Measurements from ENCODE around the gene GIPC2.

GIPC2 gene

GRCh38 chr1:78069784-78070183 lies 24.0 kb downstream of the GIPC2 start:
- TF ChIP-seq REST (IDR thresholded peaks at IDR 0.05; ENCODE audit: low read depth), result no peak
- TF ChIP-seq TAF1 (IDR thresholded peaks at IDR 0.05; ENCODE audit: low read depth), result no peak
- no peak for TF ChIP-seq FOXM1 (IDR thresholded peaks at IDR 0.05; ENCODE audit: borderline replicate concordance, low read depth)
- no peak for TF ChIP-seq YY1 (IDR thresholded peaks at IDR 0.05; ENCODE audit: low read depth)
- no peak for TF ChIP-seq EGR1 (IDR thresholded peaks at IDR 0.05)
- no peak for TF ChIP-seq TEAD4 (IDR thresholded peaks at IDR 0.05)
- no peak for TF ChIP-seq MAX (IDR thresholded peaks at IDR 0.05)
- TF ChIP-seq ZBTB7A (IDR thresholded peaks at IDR 0.05; ENCODE audit: low read depth), result no peak
- no peak for TF ChIP-seq RAD21 (IDR thresholded peaks at IDR 0.05; ENCODE audit: low read depth)
- no peak for TF ChIP-seq EP300 (IDR thresholded peaks at IDR 0.05; ENCODE audit: borderline replicate concordance)
- no peak for TF ChIP-seq TCF12 (IDR thresholded peaks at IDR 0.05; ENCODE audit: low read depth)
- no peak for TF ChIP-seq CEBPB (IDR thresholded peaks at IDR 0.05)
- TF ChIP-seq, protein P1, sequence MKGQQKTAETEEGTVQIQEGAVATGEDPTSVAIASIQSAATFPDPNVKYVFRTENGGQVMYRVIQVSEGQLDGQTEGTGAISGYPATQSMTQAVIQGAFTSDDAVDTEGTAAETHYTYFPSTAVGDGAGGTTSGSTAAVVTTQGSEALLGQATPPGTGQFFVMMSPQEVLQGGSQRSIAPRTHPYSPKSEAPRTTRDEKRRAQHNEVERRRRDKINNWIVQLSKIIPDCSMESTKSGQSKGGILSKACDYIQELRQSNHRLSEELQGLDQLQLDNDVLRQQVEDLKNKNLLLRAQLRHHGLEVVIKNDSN (IDR thresholded peaks at IDR 0.05), result no peak
- TF ChIP-seq CREB1 (IDR thresholded peaks at IDR 0.05; ENCODE audit: low read depth), result no peak
- no peak for TF ChIP-seq NFIC (IDR thresholded peaks at IDR 0.05)

GRCh38 chr1:78070210-78070609 lies 24.4 kb downstream of the GIPC2 start:
- no peak for TF ChIP-seq REST (IDR thresholded peaks at IDR 0.05; ENCODE audit: low read depth)
- TF ChIP-seq YY1 (IDR thresholded peaks at IDR 0.05; ENCODE audit: low read depth), result no peak
- TF ChIP-seq TEAD4 (IDR thresholded peaks at IDR 0.05), result no peak
- TF ChIP-seq ZBTB7A (IDR thresholded peaks at IDR 0.05; ENCODE audit: low read depth), result no peak
- no peak for TF ChIP-seq CEBPB (IDR thresholded peaks at IDR 0.05)
- TF ChIP-seq TAF1 (IDR thresholded peaks at IDR 0.05; ENCODE audit: low read depth), result no peak

- TF ChIP-seq FOXM1 (IDR thresholded peaks at IDR 0.05; ENCODE audit: borderline replicate concordance, low read depth) (no peak), RAD21 (IDR thresholded peaks at IDR 0.05; ENCODE audit: low read depth) (no peak), MAX (IDR thresholded peaks at IDR 0.05) (no peak)
Measured at GRCh38 chr1:78070758-78071157, 25.0 kb downstream of the GIPC2 start.

- no peak for TF ChIP-seq YY1 (IDR thresholded peaks at IDR 0.05; ENCODE audit: low read depth)
- TF ChIP-seq EP300 (IDR thresholded peaks at IDR 0.05; ENCODE audit: borderline replicate concordance), result no peak
- no peak for TF ChIP-seq CREB1 (IDR thresholded peaks at IDR 0.05; ENCODE audit: low read depth)
- TF ChIP-seq CEBPB (IDR thresholded peaks at IDR 0.05), result no peak
- TF ChIP-seq TEAD4 (IDR thresholded peaks at IDR 0.05), result no peak
- TF ChIP-seq EGR1 (IDR thresholded peaks at IDR 0.05), result no peak
Measured at GRCh38 chr1:78071696-78072095, 25.9 kb downstream of the GIPC2 start.

GRCh38 chr1:78072216-78072615 lies 26.4 kb downstream of the GIPC2 start:
- no peak for TF ChIP-seq CEBPB (IDR thresholded peaks at IDR 0.05)
- TF ChIP-seq REST (IDR thresholded peaks at IDR 0.05; ENCODE audit: low read depth), result no peak
- no peak for TF ChIP-seq RAD21 (IDR thresholded peaks at IDR 0.05; ENCODE audit: low read depth)
- TF ChIP-seq, protein P1 (IDR thresholded peaks at IDR 0.05), result no peak
- no peak for TF ChIP-seq MAX (IDR thresholded peaks at IDR 0.05)
- TF ChIP-seq ZBTB7A (IDR thresholded peaks at IDR 0.05; ENCODE audit: low read depth), result no peak
- TF ChIP-seq NFIC (IDR thresholded peaks at IDR 0.05), result no peak
- no peak for TF ChIP-seq TEAD4 (IDR thresholded peaks at IDR 0.05)
- no peak for TF ChIP-seq CREB1 (IDR thresholded peaks at IDR 0.05; ENCODE audit: low read depth)
- no peak for TF ChIP-seq FOXM1 (IDR thresholded peaks at IDR 0.05; ENCODE audit: borderline replicate concordance, low read depth)
- no peak for TF ChIP-seq TAF1 (IDR thresholded peaks at IDR 0.05; ENCODE audit: low read depth)
